ENCODE results near the gene MBTD1. TPM values are rescaled to one million over a fixed set of nuclear protein-coding genes. Genes with fewer than 3 reads are reported as not detected.

The MBTD1 gene
- polyA plus RNA-seq, 1 of the 3 experiments (the other 2 are of a cell fraction): 4.6 TPM

DNA sequence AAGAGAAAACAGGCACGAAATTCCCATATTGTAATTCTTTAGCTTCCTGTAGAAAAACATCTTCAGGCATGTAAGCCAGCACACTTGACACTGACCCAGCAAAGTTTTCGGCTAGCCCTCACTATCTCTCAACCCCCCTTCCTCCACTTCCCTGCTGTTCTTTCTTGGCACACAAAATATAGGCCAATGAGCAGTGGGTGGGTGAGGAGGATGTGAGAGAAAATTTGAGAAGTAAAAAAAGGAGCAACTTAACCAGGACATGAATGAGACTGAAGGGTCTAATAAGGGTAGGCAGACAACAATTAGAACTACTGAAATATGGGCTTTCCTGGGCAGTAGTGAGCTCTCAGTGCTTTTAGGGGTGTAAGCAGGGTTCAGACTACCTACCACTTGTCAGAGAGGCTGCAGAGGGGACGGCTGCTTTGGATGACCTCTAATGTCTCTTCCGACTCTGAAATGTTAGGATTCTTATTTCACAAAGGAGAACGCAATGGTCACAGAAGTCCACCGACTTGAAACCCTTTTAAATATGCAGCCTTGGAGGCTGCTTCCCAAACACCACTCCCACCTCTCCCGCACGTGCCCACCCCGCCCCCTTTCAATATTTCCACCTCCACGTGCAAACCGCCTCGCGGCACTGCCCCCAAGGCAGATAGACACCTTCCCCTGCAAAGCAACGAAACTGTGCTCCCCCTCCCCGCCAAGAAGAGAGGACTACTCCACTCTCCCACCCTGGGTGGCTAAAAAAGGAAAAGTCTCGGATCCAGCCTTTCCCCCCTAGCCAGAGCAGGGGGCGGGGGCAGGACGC is 889 bp downstream of the MBTD1 start:
- peak overlapping the region; percentile 83 for H3K9ac ChIP-seq
- TF ChIP-seq MXI1 (IDR thresholded peaks at IDR 0.05; ENCODE audit: low read depth, low read length) (peak; percentile 99), FOSL2 (IDR thresholded peaks at IDR 0.05; ENCODE audit: borderline replicate concordance, low read depth) (no peak), EZH2phosphoT487 (IDR thresholded peaks at IDR 0.05; ENCODE audit: borderline replicate concordance, low read depth) (no peak), ELF1 (IDR thresholded peaks at IDR 0.05) (no peak), RAD21 (IDR thresholded peaks at IDR 0.05; ENCODE audit: low read length) (no peak), JUND (IDR thresholded peaks at IDR 0.05) (no peak), RFX5 (IDR thresholded peaks at IDR 0.05; ENCODE audit: low read length) (no peak), YY1 (IDR thresholded peaks at IDR 0.05; ENCODE audit: low read depth) (no peak), RCOR1 (IDR thresholded peaks at IDR 0.05; ENCODE audit: low read length) (no peak)
- TF ChIP-seq, protein P1, sequence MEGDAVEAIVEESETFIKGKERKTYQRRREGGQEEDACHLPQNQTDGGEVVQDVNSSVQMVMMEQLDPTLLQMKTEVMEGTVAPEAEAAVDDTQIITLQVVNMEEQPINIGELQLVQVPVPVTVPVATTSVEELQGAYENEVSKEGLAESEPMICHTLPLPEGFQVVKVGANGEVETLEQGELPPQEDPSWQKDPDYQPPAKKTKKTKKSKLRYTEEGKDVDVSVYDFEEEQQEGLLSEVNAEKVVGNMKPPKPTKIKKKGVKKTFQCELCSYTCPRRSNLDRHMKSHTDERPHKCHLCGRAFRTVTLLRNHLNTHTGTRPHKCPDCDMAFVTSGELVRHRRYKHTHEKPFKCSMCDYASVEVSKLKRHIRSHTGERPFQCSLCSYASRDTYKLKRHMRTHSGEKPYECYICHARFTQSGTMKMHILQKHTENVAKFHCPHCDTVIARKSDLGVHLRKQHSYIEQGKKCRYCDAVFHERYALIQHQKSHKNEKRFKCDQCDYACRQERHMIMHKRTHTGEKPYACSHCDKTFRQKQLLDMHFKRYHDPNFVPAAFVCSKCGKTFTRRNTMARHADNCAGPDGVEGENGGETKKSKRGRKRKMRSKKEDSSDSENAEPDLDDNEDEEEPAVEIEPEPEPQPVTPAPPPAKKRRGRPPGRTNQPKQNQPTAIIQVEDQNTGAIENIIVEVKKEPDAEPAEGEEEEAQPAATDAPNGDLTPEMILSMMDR (IDR thresholded peaks at IDR 0.05): no peak
- TF ChIP-seq, protein P2, sequence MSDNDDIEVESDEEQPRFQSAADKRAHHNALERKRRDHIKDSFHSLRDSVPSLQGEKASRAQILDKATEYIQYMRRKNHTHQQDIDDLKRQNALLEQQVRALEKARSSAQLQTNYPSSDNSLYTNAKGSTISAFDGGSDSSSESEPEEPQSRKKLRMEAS (IDR thresholded peaks at IDR 0.05; ENCODE audit: low read depth): peak; percentile 94
- TF ChIP-seq, protein P3, sequence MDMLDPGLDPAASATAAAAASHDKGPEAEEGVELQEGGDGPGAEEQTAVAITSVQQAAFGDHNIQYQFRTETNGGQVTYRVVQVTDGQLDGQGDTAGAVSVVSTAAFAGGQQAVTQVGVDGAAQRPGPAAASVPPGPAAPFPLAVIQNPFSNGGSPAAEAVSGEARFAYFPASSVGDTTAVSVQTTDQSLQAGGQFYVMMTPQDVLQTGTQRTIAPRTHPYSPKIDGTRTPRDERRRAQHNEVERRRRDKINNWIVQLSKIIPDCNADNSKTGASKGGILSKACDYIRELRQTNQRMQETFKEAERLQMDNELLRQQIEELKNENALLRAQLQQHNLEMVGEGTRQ (IDR thresholded peaks at IDR 0.05; ENCODE audit: borderline replicate concordance, low read depth, low read length): no peak
- TF ChIP-seq, protein P4, sequence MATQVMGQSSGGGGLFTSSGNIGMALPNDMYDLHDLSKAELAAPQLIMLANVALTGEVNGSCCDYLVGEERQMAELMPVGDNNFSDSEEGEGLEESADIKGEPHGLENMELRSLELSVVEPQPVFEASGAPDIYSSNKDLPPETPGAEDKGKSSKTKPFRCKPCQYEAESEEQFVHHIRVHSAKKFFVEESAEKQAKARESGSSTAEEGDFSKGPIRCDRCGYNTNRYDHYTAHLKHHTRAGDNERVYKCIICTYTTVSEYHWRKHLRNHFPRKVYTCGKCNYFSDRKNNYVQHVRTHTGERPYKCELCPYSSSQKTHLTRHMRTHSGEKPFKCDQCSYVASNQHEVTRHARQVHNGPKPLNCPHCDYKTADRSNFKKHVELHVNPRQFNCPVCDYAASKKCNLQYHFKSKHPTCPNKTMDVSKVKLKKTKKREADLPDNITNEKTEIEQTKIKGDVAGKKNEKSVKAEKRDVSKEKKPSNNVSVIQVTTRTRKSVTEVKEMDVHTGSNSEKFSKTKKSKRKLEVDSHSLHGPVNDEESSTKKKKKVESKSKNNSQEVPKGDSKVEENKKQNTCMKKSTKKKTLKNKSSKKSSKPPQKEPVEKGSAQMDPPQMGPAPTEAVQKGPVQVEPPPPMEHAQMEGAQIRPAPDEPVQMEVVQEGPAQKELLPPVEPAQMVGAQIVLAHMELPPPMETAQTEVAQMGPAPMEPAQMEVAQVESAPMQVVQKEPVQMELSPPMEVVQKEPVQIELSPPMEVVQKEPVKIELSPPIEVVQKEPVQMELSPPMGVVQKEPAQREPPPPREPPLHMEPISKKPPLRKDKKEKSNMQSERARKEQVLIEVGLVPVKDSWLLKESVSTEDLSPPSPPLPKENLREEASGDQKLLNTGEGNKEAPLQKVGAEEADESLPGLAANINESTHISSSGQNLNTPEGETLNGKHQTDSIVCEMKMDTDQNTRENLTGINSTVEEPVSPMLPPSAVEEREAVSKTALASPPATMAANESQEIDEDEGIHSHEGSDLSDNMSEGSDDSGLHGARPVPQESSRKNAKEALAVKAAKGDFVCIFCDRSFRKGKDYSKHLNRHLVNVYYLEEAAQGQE (IDR thresholded peaks at IDR 0.05; ENCODE audit: low read depth, low read length): no peak
- TF ChIP-seq, protein P5, sequence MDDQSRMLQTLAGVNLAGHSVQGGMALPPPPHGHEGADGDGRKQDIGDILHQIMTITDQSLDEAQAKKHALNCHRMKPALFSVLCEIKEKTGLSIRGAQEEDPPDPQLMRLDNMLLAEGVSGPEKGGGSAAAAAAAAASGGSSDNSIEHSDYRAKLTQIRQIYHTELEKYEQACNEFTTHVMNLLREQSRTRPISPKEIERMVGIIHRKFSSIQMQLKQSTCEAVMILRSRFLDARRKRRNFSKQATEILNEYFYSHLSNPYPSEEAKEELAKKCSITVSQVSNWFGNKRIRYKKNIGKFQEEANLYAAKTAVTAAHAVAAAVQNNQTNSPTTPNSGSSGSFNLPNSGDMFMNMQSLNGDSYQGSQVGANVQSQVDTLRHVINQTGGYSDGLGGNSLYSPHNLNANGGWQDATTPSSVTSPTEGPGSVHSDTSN (IDR thresholded peaks at IDR 0.05): no peak
- ChIA-PET POLR2A (no interaction called here), CTCF (interaction anchor here (0.9 to 1.7 kb wide), 2 partner anchors 14 to 74 kb away, joined by 4 to 5 read pairs; no protein-coding TSS in a partner anchor)
- H3K27me3 ChIP-seq (ENCODE audit: insufficient read depth): no peaks in the 10 kb centered on the region
- H3K4me1 ChIP-seq (ENCODE audit: control insufficient read depth in 1 of 2, insufficient read depth in 2 of 2, low read depth in 1 of 2, low read length in 1 of 2): peaks cover 13 to 31% of the 10 kb centered on the region in 2 experiments; a peak in 3 of 4 replicates
- H3K79me2 ChIP-seq (ENCODE audit: insufficient read depth): peaks cover 94% of the 10 kb centered on the region
- H3K27ac ChIP-seq (ENCODE audit: low read depth in 2 of 2, low read length in 1 of 2): peak overlapping the region; percentile 97 to 99
- H3K36me3 ChIP-seq (replicated peaks in 1 of 2; ENCODE audit: control insufficient read depth in 1 of 2, insufficient read depth in 2 of 2, low read length in 1 of 2): peaks cover 45 to 48% of the 10 kb centered on the region in 2 experiments
- no peaks in the 10 kb centered on the region for H3K9me3 ChIP-seq
- H3K4me3 ChIP-seq (ENCODE audit: low read depth in 2 of 2, low read length in 1 of 2): peak overlapping the region; percentile 87 to 90
- 4% methylated on average over 18 of the region's 18 CpGs for WGBS (ENCODE audit: low lambda C conversion rate)
- DNase-seq: no peak
- peaks cover 50% of the 10 kb centered on the region for H4K20me1 ChIP-seq (ENCODE audit: insufficient read depth)
- peak overlapping the region; percentile 95 for H3K4me2 ChIP-seq
- no peak overlapping the region for H2AFZ ChIP-seq (ENCODE audit: low read depth)
- H3K9me2 ChIP-seq: no peaks in the 10 kb centered on the region
- H3F3A ChIP-seq (replicated peaks; ENCODE audit: insufficient read depth): no peaks in the 10 kb centered on the region

Data from SK-N-SH (cell line).